Measurements from ENCODE around the gene ADAP2. TPM values are rescaled to one million over a fixed set of nuclear protein-coding genes. Genes with fewer than 3 reads are reported as not detected.
"Not testable (repeated sequence)": the region's sequence is repeated elsewhere in the genome, so short reads cannot be mapped to it uniquely, and the experiment has no call there.

Gene ADAP2
- total RNA-seq, 8 experiments from 2014 or later = 0.54 to 4.1 (median 0.94) TPM; not detected in 1

DNA sequence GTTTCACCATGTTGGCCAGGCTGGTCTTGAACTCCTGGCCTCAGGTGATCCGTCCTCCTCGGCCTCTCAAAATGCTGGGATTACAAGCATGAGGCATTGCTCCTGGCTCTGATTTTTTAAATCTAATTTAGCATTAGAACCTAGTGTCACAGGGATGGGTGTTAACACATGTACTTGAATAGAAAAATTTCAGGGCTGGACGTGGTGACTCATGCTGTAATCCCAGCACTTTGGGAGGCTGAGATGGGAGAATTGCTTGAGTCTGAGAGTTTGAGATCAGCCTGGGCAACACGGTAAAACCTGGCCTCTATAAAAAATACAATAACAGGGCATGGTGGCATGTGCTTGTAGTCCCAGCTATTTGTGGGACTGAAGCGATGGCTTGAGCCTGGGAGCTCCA, 43.1 kb downstream of the ADAP2 start:
- Histone ChIP-seq H3K4me1 (replicated peaks in 1 of 2) (no peaks in the 10 kb centered on the region), H3K27ac (no peak overlapping the region), H3K4me3 (no peak overlapping the region)
- 41 to 100% (median 80%) methylated on average over 1 to 4 of the region's 5 CpGs; no CpG with 5 or more reads in 3 of the 10 experiments for whole genome bisulfite sequencing, 10 experiments
- ATAC-seq (replicated peaks in 6 of 8) = peak in 2 of 8 experiments; percentile 84 to 95
- in situ Hi-C loops (cut with MboI; ENCODE audit: low pct_unique_long_range_greater_than_20kb in 2 of 9, low sequenced_read_pairs in 9 of 9, unreplicated experiment in 9 of 9) = no loop called here

DNA sequence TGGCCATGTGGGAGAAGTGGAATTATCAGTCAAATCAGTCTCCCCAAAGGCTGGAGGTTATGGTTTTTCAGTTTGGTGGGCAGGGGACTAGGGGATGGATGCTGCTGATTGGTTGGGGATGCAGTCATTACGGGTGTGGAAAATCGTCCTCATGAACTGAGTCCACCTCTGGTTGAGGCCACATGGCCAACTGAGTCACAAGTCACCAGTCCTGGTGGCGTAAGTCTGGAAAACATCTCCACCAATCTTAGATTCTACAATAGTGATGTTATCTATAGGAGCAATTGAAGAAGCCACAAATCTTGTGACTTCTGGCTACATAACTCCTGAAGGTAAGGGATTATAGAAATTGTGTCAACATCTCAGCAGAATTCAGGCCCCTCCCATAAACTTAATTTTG, 43.9 kb downstream of the ADAP2 start:
- WGBS, 10 experiments = 60 to 100% (median 90%) methylated on average over 1 to 3 of the region's 3 CpGs; no CpG with 5 or more reads in 5 of the 10 experiments
- no peak overlapping the region for H3K27ac ChIP-seq
- no peak overlapping the region for H3K4me3 ChIP-seq
- no peaks in the 10 kb centered on the region for H3K4me1 ChIP-seq (replicated peaks in 1 of 2)
- in situ Hi-C loops (cut with MboI; ENCODE audit: low pct_unique_long_range_greater_than_20kb in 2 of 9, low sequenced_read_pairs in 9 of 9, unreplicated experiment in 9 of 9) = no loop called here
- no peak for ATAC-seq (replicated peaks in 6 of 8)

GRCh38 chr17:30967911-30968310, 46.2 kb downstream of the ADAP2 start:
- H3K27ac ChIP-seq; in situ Hi-C loops (cut with MboI; ENCODE audit: low pct_unique_long_range_greater_than_20kb in 2 of 9, low sequenced_read_pairs in 9 of 9, unreplicated experiment in 9 of 9); H3K4me3 ChIP-seq; H3K4me1 ChIP-seq (replicated peaks in 1 of 2); ATAC-seq (replicated peaks in 6 of 8): not testable (repeated sequence)
- 87 to 100% (median 99%) methylated on average over 1 to 10 of the region's 13 CpGs; no CpG with 5 or more reads in 3 of the 10 experiments for WGBS, 10 experiments

DNA sequence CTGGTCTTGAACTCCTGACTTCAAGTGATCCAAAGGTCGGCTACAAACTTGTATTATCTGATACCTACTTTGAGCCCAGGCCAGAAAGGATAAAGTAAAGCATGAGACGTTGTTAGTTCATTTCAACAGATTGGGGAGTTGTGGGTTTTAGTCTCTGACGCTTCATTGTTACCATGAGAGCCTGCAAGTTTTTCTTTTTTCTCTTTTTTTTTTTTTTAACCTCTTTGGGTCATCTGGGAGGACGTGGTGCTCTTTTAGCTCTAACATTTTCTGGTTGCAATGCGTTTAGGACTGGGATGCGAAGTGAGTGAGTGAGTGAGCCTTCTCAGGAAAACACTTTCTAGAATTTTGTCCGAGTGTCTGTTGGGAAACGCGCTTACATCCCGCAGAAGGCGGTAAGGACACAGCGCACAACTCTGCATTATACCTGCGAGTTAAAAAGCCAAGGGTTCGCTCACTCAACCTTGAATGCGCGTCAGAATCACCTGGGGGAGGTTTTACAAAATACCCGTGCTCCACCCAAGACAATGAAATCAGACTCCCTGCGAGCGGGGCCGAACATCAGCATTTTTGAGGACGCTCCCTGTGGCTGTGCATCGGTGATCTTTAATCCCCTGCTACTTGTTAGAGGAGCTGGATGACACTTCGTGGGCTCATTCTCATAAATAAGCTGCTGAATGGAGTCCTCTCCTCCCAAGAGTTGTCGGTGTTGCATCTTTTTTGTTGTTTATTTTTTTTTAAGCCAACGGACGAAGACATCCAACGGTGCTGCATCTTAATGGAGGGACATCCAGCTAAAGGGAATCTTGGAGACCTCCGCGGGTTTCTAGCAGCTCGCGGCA, 48.5 kb downstream of the ADAP2 start:
- 8 to 56% (median 36%) methylated on average over 5 to 26 of the region's 31 CpGs for WGBS, 10 experiments
- in situ Hi-C loops (cut with MboI; ENCODE audit: low pct_unique_long_range_greater_than_20kb in 2 of 9, low sequenced_read_pairs in 9 of 9, unreplicated experiment in 9 of 9) = no loop called here
- H3K4me1 ChIP-seq (replicated peaks in 1 of 2) = no peaks in the 10 kb centered on the region
- peak overlapping the region in 1 of 5 donors; percentile 28 for H3K4me3 ChIP-seq
- no peak overlapping the region for H3K27ac ChIP-seq
- peak in 3 of 8 experiments; percentile 5 to 43 (median 24) for ATAC-seq (replicated peaks in 6 of 8)

GRCh38 chr17:30970831-30971567, 49.3 kb downstream of the ADAP2 start, which contains the start of gene RNF135:
TSS of gene RNF135 (plus strand) at chr17:30971039. CDS start at chr17:30971074, 35 bp downstream.
- in situ Hi-C loops (cut with MboI; ENCODE audit: low pct_unique_long_range_greater_than_20kb in 2 of 9, low sequenced_read_pairs in 9 of 9, unreplicated experiment in 9 of 9) = no loop called here
- Histone ChIP-seq H3K4me3 (peak within 1 kb of the TSS in 1 of 5 donors; percentile 28), H3K27ac (no peak within 1 kb of the TSS), H3K4me1 (replicated peaks in 1 of 2) (no peaks in the 10 kb centered on the region)
- WGBS, 10 experiments = 0 to 65% (median 7%) methylated on average over 1 to 24 of the region's 66 CpGs; no CpG with 5 or more reads in 3 of the 10 experiments
- peak in 5 of 8 experiments; percentile 16 to 94 (median 91) for ATAC-seq (replicated peaks in 6 of 8)

DNA sequence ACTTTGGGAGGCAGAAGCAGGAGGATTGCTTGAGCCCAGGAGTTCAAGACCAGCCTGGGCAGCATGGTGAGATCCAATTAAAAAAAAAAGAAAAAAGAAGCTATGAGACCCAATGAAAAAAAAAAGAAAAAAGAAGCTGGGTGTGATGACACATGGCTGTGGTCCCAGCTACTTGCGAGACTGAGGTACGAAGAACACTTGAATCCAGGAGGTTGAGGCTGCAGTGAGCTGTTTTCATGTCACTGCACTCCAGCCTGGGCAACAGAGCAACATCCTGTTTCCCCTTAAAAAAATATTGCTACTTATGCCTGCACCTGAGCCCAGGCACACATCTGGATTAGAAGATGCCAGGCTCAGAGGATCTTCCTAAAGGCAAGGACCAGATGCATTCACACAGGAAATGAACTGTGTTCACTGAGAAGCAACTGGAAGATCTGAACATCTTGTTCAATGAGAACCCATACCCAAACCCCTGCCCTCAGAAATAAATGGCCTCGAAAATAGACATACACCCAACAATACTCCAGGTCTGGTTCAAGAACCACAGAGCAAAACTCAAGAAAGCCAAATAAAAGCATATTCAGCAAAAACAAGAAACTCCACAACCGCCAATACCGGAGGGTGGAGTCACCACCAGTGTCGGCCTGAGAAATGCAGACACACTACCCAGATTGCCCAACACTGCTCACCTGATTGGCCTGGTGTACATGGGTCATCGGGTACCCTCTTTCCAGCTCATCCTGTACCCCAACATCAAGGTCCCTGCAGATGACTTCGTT, 53.5 kb downstream of the ADAP2 start:
- no peak for ATAC-seq (replicated peaks in 6 of 8)
- no peaks in the 10 kb centered on the region for H3K4me1 ChIP-seq (replicated peaks in 1 of 2)
- no peak overlapping the region for H3K27ac ChIP-seq
- in situ Hi-C loops (cut with MboI; ENCODE audit: low pct_unique_long_range_greater_than_20kb in 2 of 9, low sequenced_read_pairs in 9 of 9, unreplicated experiment in 9 of 9) = no loop called here
- H3K4me3 ChIP-seq = no peak overlapping the region
- 79 to 100% (median 94%) methylated on average over 2 to 8 of the region's 8 CpGs for WGBS, 10 experiments

- no CpG with 5 or more reads among the region's 33 CpGs for WGBS, 10 experiments
- ATAC-seq (replicated peaks in 6 of 8); H3K27ac ChIP-seq; in situ Hi-C loops (cut with MboI; ENCODE audit: low pct_unique_long_range_greater_than_20kb in 2 of 9, low sequenced_read_pairs in 9 of 9, unreplicated experiment in 9 of 9); H3K4me3 ChIP-seq; H3K4me1 ChIP-seq (replicated peaks in 1 of 2): not testable (repeated sequence)
These were observed 58.2 kb downstream of the ADAP2 start for GRCh38 chr17:30979919-30980318.

- Histone ChIP-seq H3K27ac (no peak overlapping the region), H3K4me1 (replicated peaks in 1 of 2) (no peaks in the 10 kb centered on the region), H3K4me3 (no peak overlapping the region)
- in situ Hi-C loops (cut with MboI; ENCODE audit: low pct_unique_long_range_greater_than_20kb in 2 of 9, low sequenced_read_pairs in 9 of 9, unreplicated experiment in 9 of 9) = no loop called here
- ATAC-seq (replicated peaks in 6 of 8) = no peak
- WGBS, 10 experiments = 0 to 96% (median 80%) methylated on average over 1 to 8 of the region's 8 CpGs; no CpG with 5 or more reads in 2 of the 10 experiments
These were observed 60.1 kb downstream of the ADAP2 start for GRCh38 chr17:30981531-30982519.

DNA sequence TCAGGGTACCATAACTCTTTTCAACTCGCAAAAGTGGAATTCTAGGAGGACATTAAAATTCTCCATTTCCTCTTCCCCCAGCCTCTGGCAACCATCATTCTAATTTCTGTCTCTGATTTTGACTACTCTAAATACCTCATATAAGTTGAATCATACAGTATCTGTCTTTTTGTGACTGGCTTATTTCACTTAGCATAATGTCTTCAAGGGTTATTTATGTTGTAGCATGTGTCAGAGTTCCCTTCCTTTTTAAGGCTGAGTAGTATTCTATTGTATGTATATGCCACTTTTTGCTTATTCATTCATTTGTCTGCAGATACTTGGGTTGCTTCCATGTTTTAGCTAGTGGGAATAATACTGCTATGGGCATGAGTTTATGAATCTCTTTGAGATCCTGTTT, 61.1 kb downstream of the ADAP2 start:
- ATAC-seq (replicated peaks in 6 of 8) = peak in 1 of 8 experiments; percentile 62
- WGBS, 10 experiments = 36 to 100% (median 90%) methylated on average over 1 of the region's 1 CpG; no CpG with 5 or more reads in 5 of the 10 experiments
- no peak overlapping the region for H3K4me3 ChIP-seq
- H3K4me1 ChIP-seq (replicated peaks in 1 of 2) = no peaks in the 10 kb centered on the region
- H3K27ac ChIP-seq = no peak overlapping the region
- in situ Hi-C loops (cut with MboI; ENCODE audit: low pct_unique_long_range_greater_than_20kb in 2 of 9, low sequenced_read_pairs in 9 of 9, unreplicated experiment in 9 of 9) = no loop called here

DNA sequence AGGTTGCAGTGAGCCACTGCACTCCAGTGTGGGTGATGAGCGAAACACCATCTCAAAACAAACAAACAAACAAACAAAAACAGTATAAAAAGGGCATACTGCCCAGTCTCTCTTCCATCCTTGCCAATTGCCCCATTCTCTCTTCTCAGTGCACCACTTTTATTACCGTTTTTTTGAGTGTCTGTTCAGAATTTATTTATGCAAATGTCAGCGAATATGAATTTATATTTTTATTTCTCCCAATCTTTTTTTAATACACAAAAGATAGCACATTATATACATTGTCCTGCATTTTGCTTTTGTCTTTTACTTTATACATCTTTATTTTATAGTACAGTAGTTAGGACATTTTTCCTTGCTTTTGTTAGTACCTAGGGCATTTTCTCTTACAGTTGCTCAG, 68.7 kb downstream of the ADAP2 start:
- in situ Hi-C loops (cut with MboI; ENCODE audit: low pct_unique_long_range_greater_than_20kb in 2 of 9, low sequenced_read_pairs in 9 of 9, unreplicated experiment in 9 of 9) = no loop called here
- Histone ChIP-seq H3K4me1 (replicated peaks in 1 of 2) (no peaks in the 10 kb centered on the region), H3K4me3 (no peak overlapping the region), H3K27ac (no peak overlapping the region)
- 63 to 97% (median 75%) methylated on average over 1 to 3 of the region's 3 CpGs for WGBS, 10 experiments
- ATAC-seq (replicated peaks in 6 of 8) = no peak

GRCh38 chr17:30992551-30992950, 70.8 kb downstream of the ADAP2 start:
- no peak overlapping the region for H3K4me3 ChIP-seq
- in situ Hi-C loops (cut with MboI; ENCODE audit: low pct_unique_long_range_greater_than_20kb in 2 of 9, low sequenced_read_pairs in 9 of 9, unreplicated experiment in 9 of 9) = no loop called here
- H3K27ac ChIP-seq = no peak overlapping the region
- no peak for ATAC-seq (replicated peaks in 6 of 8)
- H3K4me1 ChIP-seq (replicated peaks in 1 of 2) = no peaks in the 10 kb centered on the region
- WGBS, 10 experiments = 90 to 100% (median 100%) methylated on average over 1 to 3 of the region's 3 CpGs; no CpG with 5 or more reads in 2 of the 10 experiments

GRCh38 chr17:30995347-30995746, 73.6 kb downstream of the ADAP2 start:
- no CpG with 5 or more reads among the region's 3 CpGs for WGBS, 10 experiments
- Histone ChIP-seq H3K27ac (no peak overlapping the region), H3K4me3 (no peak overlapping the region), H3K4me1 (replicated peaks in 1 of 2) (no peaks in the 10 kb centered on the region)
- in situ Hi-C loops (cut with MboI; ENCODE audit: low pct_unique_long_range_greater_than_20kb in 2 of 9, low sequenced_read_pairs in 9 of 9, unreplicated experiment in 9 of 9) = no loop called here
- ATAC-seq (replicated peaks in 6 of 8) = no peak

Data from motor neuron (in vitro differentiated cells).